ENCODE data around the gene PCDHB1.

GRCh38 chr5:141031006-141031405 is 20.2 kb upstream of the PCDHB1 start:
- TF ChIP-seq EZH2 (IDR thresholded peaks at IDR 0.05; ENCODE audit: insufficient read depth, poor library complexity, severe bottlenecking) (no peak), EZH2phosphoT487 (IDR thresholded peaks at IDR 0.05; ENCODE audit: insufficient read depth, low read depth) (no peak)

Measured in GM23248 (cell line).